K562 (cell line): ENCODE data around the gene RIPOR1. TPM values are rescaled to one million over a fixed set of nuclear protein-coding genes. Genes with fewer than 3 reads are reported as not detected.
A peak's percentile ranks its signal among the peaks of the same experiment; 100 is the strongest.

Experiments used
- AFF4 ChIP-seq: sonication (generic); formaldehyde crosslinking; IDR thresholded peaks from 2 replicates; pipeline ENCODE4 v1.8.0; 2023; ENCODE audit warnings: mild to moderate bottlenecking, missing genetic modification reagents
- ATF7 ChIP-seq: fragments of 450-650 bp; IDR thresholded peaks from 2 replicates; pipeline ENCODE4 v1.7.1; 2014; ENCODE audit warnings: mild to moderate bottlenecking, moderate library complexity
- CLOCK ChIP-seq: fragments of 250-450 bp; sonication (Bioruptor Pico); IDR thresholded peaks from 2 replicates; pipeline ENCODE4 v1.4.0; 2020; ENCODE audit warnings: mild to moderate bottlenecking, moderate library complexity, borderline replicate concordance
- IRF2 ChIP-seq: sonication (generic); formaldehyde crosslinking; IDR thresholded peaks from 2 replicates; pipeline ENCODE4 v1.8.1; 2022; ENCODE audit warnings: mild to moderate bottlenecking, missing genetic modification reagents
- MEF2D ChIP-seq: conservative IDR thresholded peaks from 2 replicates; pipeline ENCODE4 v1.6.1; 2016; ENCODE audit warnings: low read depth, missing genetic modification characterization, missing compliant biosample characterization
- NEUROD1 ChIP-seq: fragments of 150-350 bp; IDR thresholded peaks from 2 replicates; pipeline ENCODE4 v1.6.1; 2014; ENCODE audit warnings: borderline replicate concordance, low read length, low read depth; ENCODE audit not compliant: partially characterized antibody
- NFXL1 ChIP-seq: fragments of 450-650 bp; formaldehyde crosslinking; IDR thresholded peaks from 2 replicates; pipeline ENCODE4 v1.4.0; 2021; ENCODE audit warnings: mild to moderate bottlenecking
- NR2C2 ChIP-seq, 2 experiments: fragments of 200-800 bp in 1 of 2; sonication (Bioruptor generic) in 1 of 2; sonication (generic) in 1 of 2; formaldehyde crosslinking in 1 of 2; IDR thresholded peaks; 2 replicates each; pipeline versions ENCODE4 v1.6.1 to v1.8.0; 2016 to 2022; ENCODE audit warnings: mild to moderate bottlenecking in 1 of 2, missing compliant biosample characterization in 1 of 2, missing genetic modification characterization in 1 of 2, missing genetic modification reagents in 1 of 2
- TAL1 ChIP-seq: fragments of 450-650 bp; IDR thresholded peaks from 2 replicates; pipeline ENCODE4 v1.6.1; 2016; ENCODE audit warnings: mild to moderate bottlenecking
- TEAD2 ChIP-seq: fragments of 450-650 bp; IDR thresholded peaks from 2 replicates; pipeline ENCODE4 v1.6.1; 2016; ENCODE audit warnings: missing genetic modification characterization, control low read depth, missing compliant biosample characterization
- ZC3H8 ChIP-seq: fragments of 450-650 bp; IDR thresholded peaks from 2 replicates; pipeline ENCODE4 v1.6.1; 2017
- ZNF507 ChIP-seq: conservative IDR thresholded peaks from 2 replicates; pipeline ENCODE4 v1.6.1; 2017; ENCODE audit warnings: missing genetic modification characterization, missing compliant biosample characterization
- ZNF584 ChIP-seq: fragments of 200-800 bp; sonication (Bioruptor generic); IDR thresholded peaks from 2 replicates; pipeline ENCODE4 v1.6.1; 2016; ENCODE audit warnings: low read depth, mild to moderate bottlenecking, missing genetic modification characterization, missing compliant biosample characterization
- ZNF592 ChIP-seq: fragments of 450-650 bp; IDR thresholded peaks from 2 replicates; pipeline ENCODE4 v1.6.1; 2017; ENCODE audit warnings: antibody characterized with exemption, mild to moderate bottlenecking
- ZNF644 ChIP-seq: fragments of 200-800 bp; sonication (Bioruptor generic); IDR thresholded peaks from 2 replicates; pipeline ENCODE4 v1.6.1; 2016; ENCODE audit warnings: low read depth, missing genetic modification characterization, missing compliant biosample characterization
- ZNF668 ChIP-seq: fragments of 250-450 bp; sonication (Bioruptor Pico); IDR thresholded peaks from 2 replicates; pipeline ENCODE4 v1.8.0; 2022; ENCODE audit warnings: mild to moderate bottlenecking, inconsistent platforms
- ZNF766 ChIP-seq: fragments of 200-800 bp; sonication (Bioruptor generic); conservative IDR thresholded peaks from 2 replicates; pipeline ENCODE4 v1.6.1; 2016; ENCODE audit warnings: missing genetic modification characterization, missing compliant biosample characterization
- polyA plus RNA-seq, 8 experiments: library from polyadenylated mRNA; depleted of rRNA in 4 of 8; stranded (reverse) in 5 of 8; unstranded in 3 of 8; fragments of >200 nt; fragmentation: Nextera tagmentation in 2 of 8; fragmentation: Illumina TruSeq in 1 of 8; extraction: Ambion mirVana in 2 of 8; extraction: Trizol in 1 of 8; gene quantifications; 2 replicates each; pipeline versions ENCODE4 v1.2.1 to v1.2.3, GENCODE V29; 2011 to 2014; ENCODE audit warnings: inconsistent platforms in 1 of 8, missing spikeins in 1 of 8
- total RNA-seq, 7 experiments: library from RNA; depleted of rRNA in 6 of 7; stranded (reverse); fragments of >200 nt in 6 of 7; fragmentation: Illumina TruSeq in 2 of 7; extraction: Trizol in 2 of 7; gene quantifications; 2 replicates each; pipeline versions ENCODE4 v1.2.1 to v1.2.3, GENCODE V29; 2011 to 2021; ENCODE audit warnings: low replicate concordance in 1 of 7

RIPOR1 gene
- total and polyA plus RNA-seq, 9 of the 15 experiments (the other 6 are each of a cell fraction or from before 2014, with no cell fraction given) = 0.36 to 31.1 (median 3.0) TPM

GRCh38 chr16:67480833-67481560 lies 47.6 kb upstream of the RIPOR1 start, which contains the start of gene ATP6V0D1 (continued):
- no peak for TF ChIP-seq NEUROD1
- no peak for TF ChIP-seq ZNF592
- TF ChIP-seq IRF2 (CRISPR knock-in tag) = no peak
- no peak for TF ChIP-seq ZNF507
- TF ChIP-seq AFF4 (CRISPR knock-in tag) = peak; percentile 24; the same call in 1 of the 2 replicates
- no peak for TF ChIP-seq NFXL1 (CRISPR knock-in tag)
- TF ChIP-seq NR2C2 (CRISPR knock-in tag; IDR thresholded peaks at IDR 0.05) = peak; percentile 54; the same call in 1 of the 2 replicates
- TF ChIP-seq NR2C2 (tag; IDR thresholded peaks at IDR 0.05) = peak; percentile 76
- TF ChIP-seq TEAD2 (tag) = no peak
- TF ChIP-seq ZNF644 (tag) = no peak
- no peak for TF ChIP-seq MEF2D (tag)
- 0 out of 2 replicates have a peak, but pooled peaks have one; percentile 4 for TF ChIP-seq TAL1
- TF ChIP-seq ZNF766 = no peak
- TF ChIP-seq ATF7 = peak; percentile 86; the same call in 1 of the 2 replicates
- no peak for TF ChIP-seq CLOCK (CRISPR knock-in tag)
- TF ChIP-seq ZNF584 (CRISPR knock-in tag) = no peak
- no peak for TF ChIP-seq ZNF668
- no peak for TF ChIP-seq ZC3H8
